22Rv1 (cell line): ENCODE results near the gene NMT2.
"Not testable (repeated sequence)": the region's sequence is repeated elsewhere in the genome, so short reads cannot be mapped to it uniquely, and the experiment has no call there.

Experiments used
- H3K27ac ChIP-seq: fragments of 450-650 bp; 2 replicates; pipeline ENCODE4 v1.5.1; 2017
- ZFX ChIP-seq: fragments of 450-650 bp; IDR thresholded peaks from 2 replicates; pipeline ENCODE4 v1.6.1; 2017; ENCODE audit warnings: antibody characterized with exemption, borderline replicate concordance
- TF ChIP-seq, protein P1 (sequence below): fragments of 450-650 bp; IDR thresholded peaks from 2 replicates; pipeline ENCODE4 v1.5.1; 2017; ENCODE audit warnings: mild to moderate bottlenecking

The NMT2 gene

DNA sequence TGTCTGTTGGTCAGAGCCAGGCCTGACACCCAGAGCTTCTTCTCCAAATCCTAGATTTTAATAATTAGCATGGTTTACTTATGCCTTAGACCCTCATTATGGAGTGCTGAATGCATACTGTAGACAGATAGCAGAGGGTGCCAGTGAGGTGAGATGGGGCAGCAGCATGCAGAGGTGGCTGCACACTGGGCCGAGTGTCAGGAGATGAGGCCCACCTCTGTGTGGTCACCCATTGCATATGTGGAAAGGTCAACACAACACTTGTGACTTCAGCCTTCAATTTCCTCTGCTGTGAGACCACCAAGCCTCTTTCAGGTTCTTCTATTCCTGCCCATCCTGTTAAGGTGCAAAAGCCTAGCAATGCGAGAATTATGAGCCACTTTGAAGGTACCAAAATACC lies 39.7 kb upstream of the NMT2 start:
- no peak overlapping the region for H3K27ac ChIP-seq
- TF ChIP-seq, protein P1, sequence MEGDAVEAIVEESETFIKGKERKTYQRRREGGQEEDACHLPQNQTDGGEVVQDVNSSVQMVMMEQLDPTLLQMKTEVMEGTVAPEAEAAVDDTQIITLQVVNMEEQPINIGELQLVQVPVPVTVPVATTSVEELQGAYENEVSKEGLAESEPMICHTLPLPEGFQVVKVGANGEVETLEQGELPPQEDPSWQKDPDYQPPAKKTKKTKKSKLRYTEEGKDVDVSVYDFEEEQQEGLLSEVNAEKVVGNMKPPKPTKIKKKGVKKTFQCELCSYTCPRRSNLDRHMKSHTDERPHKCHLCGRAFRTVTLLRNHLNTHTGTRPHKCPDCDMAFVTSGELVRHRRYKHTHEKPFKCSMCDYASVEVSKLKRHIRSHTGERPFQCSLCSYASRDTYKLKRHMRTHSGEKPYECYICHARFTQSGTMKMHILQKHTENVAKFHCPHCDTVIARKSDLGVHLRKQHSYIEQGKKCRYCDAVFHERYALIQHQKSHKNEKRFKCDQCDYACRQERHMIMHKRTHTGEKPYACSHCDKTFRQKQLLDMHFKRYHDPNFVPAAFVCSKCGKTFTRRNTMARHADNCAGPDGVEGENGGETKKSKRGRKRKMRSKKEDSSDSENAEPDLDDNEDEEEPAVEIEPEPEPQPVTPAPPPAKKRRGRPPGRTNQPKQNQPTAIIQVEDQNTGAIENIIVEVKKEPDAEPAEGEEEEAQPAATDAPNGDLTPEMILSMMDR, result no peak
- no peak for TF ChIP-seq ZFX

DNA sequence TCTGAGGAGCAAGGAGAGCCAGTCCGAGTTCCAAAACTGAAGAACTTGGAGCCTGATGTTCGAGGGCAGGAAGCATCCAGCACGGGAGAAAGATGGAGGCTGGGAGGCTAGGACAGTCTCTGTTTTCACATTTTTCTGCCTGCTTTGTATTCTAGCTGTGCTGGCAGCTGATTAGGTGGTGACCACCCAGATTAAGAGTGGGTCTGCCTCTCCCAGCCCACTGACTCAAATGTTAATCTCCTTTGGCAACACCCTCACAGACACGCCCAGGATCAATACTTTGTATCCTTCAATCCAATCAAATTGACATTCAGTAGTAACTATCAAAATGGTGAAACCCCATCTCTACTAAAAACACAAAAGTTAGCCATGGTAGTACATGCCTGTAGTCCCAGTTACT lies 38.9 kb upstream of the NMT2 start:
- H3K27ac ChIP-seq, result not testable (repeated sequence)

DNA sequence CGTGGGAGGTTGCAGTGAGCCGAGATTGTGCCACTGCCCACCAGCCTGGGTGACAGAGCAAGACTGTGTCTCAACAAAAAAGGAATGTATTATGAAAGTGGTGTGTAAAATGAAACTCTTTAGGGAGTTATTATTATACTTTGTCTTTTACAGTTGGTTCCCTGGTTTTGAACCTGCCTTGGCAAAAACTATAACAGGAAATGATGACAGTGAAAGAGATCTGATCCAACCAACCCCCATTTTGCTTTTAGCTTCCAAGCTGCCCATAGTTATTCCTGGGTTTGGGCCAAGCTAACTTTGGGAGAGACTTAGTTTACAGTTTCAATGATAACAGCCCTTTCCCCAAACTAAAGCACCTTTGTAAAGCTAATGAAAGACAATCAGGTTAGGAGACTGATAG lies 34.1 kb upstream of the NMT2 start:
- H3K27ac ChIP-seq, result no peak overlapping the region
- TF ChIP-seq, protein P1, result no peak
- no peak for TF ChIP-seq ZFX

DNA sequence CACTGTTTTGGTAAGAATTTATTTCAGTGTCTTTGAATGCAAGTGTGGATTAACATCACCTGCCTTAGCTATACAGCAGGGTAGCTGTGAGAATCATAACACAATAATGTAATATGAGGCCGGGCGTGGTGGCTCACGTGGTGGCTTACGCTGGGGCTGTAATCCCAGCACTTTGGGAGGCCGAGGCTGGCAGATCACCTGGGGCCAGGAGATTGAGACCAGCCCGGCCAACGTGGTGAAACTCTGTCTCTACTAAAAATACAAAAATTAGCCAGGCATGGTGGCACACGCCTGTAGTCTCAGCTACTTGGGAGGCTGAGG lies 33.8 kb upstream of the NMT2 start:
- H3K27ac ChIP-seq, result not testable (repeated sequence)

DNA sequence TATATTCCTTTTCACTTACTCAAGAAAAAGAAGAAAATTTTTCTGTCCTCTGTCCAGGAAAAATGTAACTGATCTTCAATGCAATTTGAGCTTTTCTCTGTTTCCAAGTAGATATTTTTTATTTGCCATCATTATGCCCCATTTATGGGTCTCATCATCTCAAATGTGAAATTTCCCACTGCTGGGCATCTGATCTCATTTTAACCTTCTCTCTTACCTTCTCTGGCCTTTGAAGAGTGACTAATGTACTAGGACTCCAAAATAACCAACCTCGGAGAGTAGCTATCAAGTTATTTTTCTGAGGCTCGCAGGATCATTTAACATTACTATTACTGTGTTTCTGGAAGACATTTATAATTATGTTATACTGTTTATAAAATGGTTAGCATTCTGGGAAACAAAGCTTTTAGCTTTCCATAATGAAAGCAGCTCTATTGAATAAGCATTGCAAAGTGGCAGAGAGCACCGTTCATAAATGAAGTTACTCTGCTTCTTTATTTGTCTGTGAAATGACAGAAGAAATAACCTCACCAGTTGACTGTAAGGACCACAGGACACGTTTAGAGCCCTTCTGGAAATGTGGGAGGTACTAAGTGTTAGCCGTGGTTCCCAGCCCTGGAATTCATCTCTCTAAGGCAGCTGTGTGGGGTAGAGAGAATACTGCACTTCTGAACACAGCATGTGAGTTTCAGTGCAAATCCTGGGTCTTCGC lies 33.3 kb upstream of the NMT2 start:
- H3K27ac ChIP-seq, result no peak overlapping the region
- no peak for TF ChIP-seq ZFX
- TF ChIP-seq, protein P1, result no peak

DNA sequence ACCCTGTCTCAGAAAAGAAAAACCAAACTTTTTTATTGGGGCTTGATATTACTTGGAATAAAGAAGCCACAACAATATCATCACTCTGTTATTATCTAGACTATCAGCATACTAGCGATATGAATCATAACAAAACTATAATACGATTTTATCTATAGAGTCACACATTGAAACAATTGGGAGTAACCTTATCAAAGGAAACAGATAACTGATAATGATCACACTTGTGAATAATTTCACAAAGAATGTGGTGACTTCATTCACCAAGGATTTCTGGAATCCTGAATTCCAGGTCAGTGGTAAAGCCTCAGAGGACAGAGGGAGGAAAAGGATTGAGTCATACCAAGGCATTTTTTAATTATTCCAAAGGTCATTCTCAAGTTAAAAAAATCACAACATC lies 32.1 kb upstream of the NMT2 start:
- no peak overlapping the region for H3K27ac ChIP-seq
- TF ChIP-seq, protein P1, result no peak
- TF ChIP-seq ZFX, result no peak

DNA sequence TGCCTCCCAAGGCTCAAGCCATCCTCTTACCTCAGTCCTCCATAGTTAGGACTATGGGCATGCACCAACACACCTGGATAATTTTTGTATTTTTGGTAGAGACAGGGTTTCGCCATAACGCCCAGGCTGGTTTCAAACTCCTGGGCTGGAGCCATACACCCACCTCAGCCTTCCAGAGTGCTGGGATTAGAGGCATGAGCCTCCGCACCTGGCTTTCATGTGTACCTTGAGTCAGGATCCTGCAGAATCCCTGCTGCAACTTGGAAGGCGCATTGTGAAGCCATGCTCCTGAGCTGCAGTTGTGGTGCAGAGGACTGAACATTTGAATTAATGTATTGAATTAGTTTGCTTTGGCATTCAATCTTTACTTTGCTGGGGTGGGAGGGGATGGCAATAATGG lies 29.4 kb upstream of the NMT2 start:
- no peak for TF ChIP-seq ZFX
- TF ChIP-seq, protein P1, result no peak
- no peak overlapping the region for H3K27ac ChIP-seq

DNA sequence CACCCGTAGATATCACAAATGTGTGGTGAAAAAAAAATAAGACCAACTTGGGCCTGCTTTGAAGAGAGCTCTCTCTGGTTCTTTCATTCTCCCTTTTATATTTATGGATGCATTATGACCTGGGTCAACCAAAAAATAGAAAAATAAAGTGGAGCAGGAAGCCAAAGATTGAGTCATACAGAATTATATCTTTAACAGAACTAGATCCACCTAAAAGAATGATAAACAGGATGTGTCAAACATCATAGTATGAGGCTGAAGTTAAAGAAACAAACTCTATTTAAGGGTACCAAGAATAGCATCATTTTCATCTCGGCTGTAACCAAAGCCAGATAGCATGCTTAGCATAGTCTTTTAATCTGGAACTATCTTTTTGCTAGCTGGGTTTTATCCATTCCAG lies 28.8 kb upstream of the NMT2 start:
- H3K27ac ChIP-seq, result no peak overlapping the region
- no peak for TF ChIP-seq ZFX
- TF ChIP-seq, protein P1, result no peak
